Measurements from ENCODE around the gene TRIM77. TPM values are rescaled to one million over a fixed set of nuclear protein-coding genes. Genes with fewer than 3 reads are reported as not detected.

Gene TRIM77
- total RNA-seq: not detected in 2 replicates

GRCh38 chr11:89709999-89710398 lies at the start of gene TRIM77:
TRIM77 (plus strand) TSS chr11:89710299; CDS start chr11:89710299, 0 bp downstream.

Other genes starting within 250 kb of the TRIM77 start
- gene NOX4, start 218.9 kb upstream of the TRIM77 start, total RNA-seq: 76.3 and 113 TPM in 2 replicates
- not detected in 2 replicates for gene TRIM49, start 98.3 kb downstream of the TRIM77 start, total RNA-seq
- gene TRIM64B, start 168.2 kb downstream of the TRIM77 start, total RNA-seq: not detected in 2 replicates
- gene TRIM49D1, start 211.9 kb downstream of the TRIM77 start, total RNA-seq: not detected in 2 replicates
- not detected in 2 replicates for gene TRIM49D2, start 213.8 kb downstream of the TRIM77 start, total RNA-seq